IMR-90 (cell line): ENCODE data around the gene PDZD8. TPM values are rescaled to one million over a fixed set of nuclear protein-coding genes. Genes with fewer than 3 reads are reported as not detected.

Experiments used
- ATAC-seq: fragments of 200-7000 bp; cut with Tn5 transposase; 2 replicates; pipeline ENCODE4 v1.9.1; 2020; ENCODE audit warnings: low read depth, mild to moderate bottlenecking, moderate library complexity
- BruUV-seq: library from RNA; stranded (reverse); fragments of 400-500 nt; replicated peaks from 2 replicates; lab custom pipeline; 2021; lab: Mats Ljungman, UMichigan
- CTCF ChIA-PET: fragments of 300-600 bp; formaldehyde crosslinking; extraction: SDS; loops from one replicate; lab custom pipeline; 2021; ENCODE audit warnings: antibody characterized with exemption; lab: Yijun Ruan, JAX
- POLR2A ChIA-PET: fragments of 300-600 bp; sonication (Branson Sonifier 250); formaldehyde crosslinking; loops from one replicate; lab custom pipeline; 2022; ENCODE audit warnings: antibody characterized with exemption; ENCODE audit not compliant: unreplicated experiment; lab: Charles Lee
- DNase-seq: peaks from one replicate; pipeline ENCODE4 v3.0.0; 2013
- H2AFZ ChIP-seq: replicated peaks from 2 replicates; pipeline ENCODE3; 2013; ENCODE audit warnings: low read length, mild to moderate bottlenecking; ENCODE audit not compliant: poor library complexity
- H2AK5ac ChIP-seq: 2 replicates; pipeline ENCODE4 v1.6.1; 2013; ENCODE audit warnings: low read depth, low read length, inconsistent platforms
- H2AK9ac ChIP-seq: replicated peaks from 2 replicates; pipeline ENCODE3; 2013; ENCODE audit warnings: mild to moderate bottlenecking, low read depth, low read length, moderate library complexity; ENCODE audit not compliant: poor library complexity
- H2BK120ac ChIP-seq: 2 replicates; pipeline ENCODE4 v1.6.1; 2013; ENCODE audit warnings: low read depth, low read length, inconsistent platforms
- H2BK15ac ChIP-seq: 3 replicates; pipeline ENCODE4 v1.6.1; 2013; ENCODE audit warnings: low read depth, low read length, inconsistent platforms
- H2BK20ac ChIP-seq: 2 replicates; pipeline ENCODE4 v1.6.1; 2013; ENCODE audit warnings: low read depth, mild to moderate bottlenecking, inconsistent platforms, low read length, moderate library complexity
- H2BK5ac ChIP-seq: 2 replicates; pipeline ENCODE4 v1.6.1; 2013; ENCODE audit warnings: mild to moderate bottlenecking, low read depth, low read length, inconsistent platforms; ENCODE audit not compliant: poor library complexity, severe bottlenecking
- H3K14ac ChIP-seq: replicated peaks from 2 replicates; pipeline ENCODE4 v1.6.1; 2013; ENCODE audit warnings: low read depth, low read length, inconsistent platforms
- H3K18ac ChIP-seq: 2 replicates; pipeline ENCODE4 v1.6.1; 2013; ENCODE audit warnings: low read depth, low read length, control low read depth
- H3K23ac ChIP-seq: 2 replicates; pipeline ENCODE4 v1.6.1; 2013; ENCODE audit warnings: low read depth, low read length, inconsistent platforms
- H3K27ac ChIP-seq: 2 replicates; pipeline ENCODE4 v1.5.1; 2013; ENCODE audit warnings: mild to moderate bottlenecking, control low read depth, low read length; ENCODE audit not compliant: insufficient read depth
- H3K27me3 ChIP-seq: 2 replicates; pipeline ENCODE4 v1.6.1; 2013; ENCODE audit warnings: low read length; ENCODE audit not compliant: control insufficient read depth, insufficient read depth
- H3K36me3 ChIP-seq: 2 replicates; pipeline ENCODE4 v1.6.1; 2013; ENCODE audit warnings: low read length, mixed read lengths; ENCODE audit not compliant: control insufficient read depth, insufficient read depth
- H3K4ac ChIP-seq: 2 replicates; pipeline ENCODE4 v1.6.1; 2013; ENCODE audit warnings: low read depth, low read length, inconsistent platforms
- H3K4me1 ChIP-seq: 2 replicates; pipeline ENCODE4 v1.6.1; 2013; ENCODE audit warnings: low read length, mixed read lengths; ENCODE audit not compliant: control insufficient read depth, insufficient read depth
- H3K4me2 ChIP-seq: 2 replicates; pipeline ENCODE4 v1.6.1; 2013; ENCODE audit warnings: low read depth, mild to moderate bottlenecking, control low read depth, low read length, moderate library complexity
- H3K4me3 ChIP-seq: 2 replicates; pipeline ENCODE4 v1.5.1; 2013; ENCODE audit warnings: low read depth, mild to moderate bottlenecking, control low read depth, low read length, moderate library complexity; ENCODE audit not compliant: insufficient read depth
- H3K56ac ChIP-seq: 2 replicates; pipeline ENCODE4 v1.6.1; 2013; ENCODE audit warnings: low read length, inconsistent platforms; ENCODE audit not compliant: insufficient read depth; ENCODE audit errors: extremely low read depth
- H3K79me1 ChIP-seq, 2 experiments: 2 replicates each; pipeline ENCODE4 v1.6.1; 2013; ENCODE audit warnings: low read length in 2 of 2, inconsistent platforms in 1 of 2, low read depth in 1 of 2
- H3K9ac ChIP-seq: 2 replicates; pipeline ENCODE4 v1.6.1; 2013; ENCODE audit warnings: low read depth, low read length, control low read depth
- H3K9me1 ChIP-seq: 2 replicates; pipeline ENCODE4 v1.6.1; 2013; ENCODE audit warnings: low read length, inconsistent platforms; ENCODE audit not compliant: insufficient read depth
- H3K9me3 ChIP-seq: 2 replicates; pipeline ENCODE4 v1.6.1; 2013; ENCODE audit warnings: low read length; ENCODE audit not compliant: control insufficient read depth, insufficient read depth
- H4K20me1 ChIP-seq: 2 replicates; pipeline ENCODE4 v1.6.1; 2013; ENCODE audit warnings: low read length, inconsistent platforms; ENCODE audit not compliant: insufficient read depth
- H4K5ac ChIP-seq: 2 replicates; pipeline ENCODE4 v1.6.1; 2013; ENCODE audit warnings: mild to moderate bottlenecking, low read depth, low read length, control low read depth
- H4K8ac ChIP-seq, 2 experiments: 2 replicates each; pipeline ENCODE4 v1.6.1; 2013; ENCODE audit warnings: low read depth in 2 of 2, low read length in 2 of 2, control low read depth in 1 of 2, inconsistent platforms in 1 of 2
- H4K91ac ChIP-seq: 2 replicates; pipeline ENCODE4 v1.6.1; 2013; ENCODE audit warnings: low read depth, low read length, inconsistent platforms; ENCODE audit not compliant: insufficient read depth
- BHLHE40 ChIP-seq: fragments of 150-350 bp; IDR thresholded peaks from 2 replicates; pipeline ENCODE4 v1.6.1; 2016; ENCODE audit warnings: mild to moderate bottlenecking, low read depth, low read length
- CEBPB ChIP-seq: IDR thresholded peaks from 2 replicates; pipeline ENCODE4 v1.6.1; 2012; ENCODE audit warnings: low read depth, low read length, improper control_type of control experiment
- CHD1 ChIP-seq: IDR thresholded peaks from 2 replicates; pipeline ENCODE4 v1.6.1; 2012; ENCODE audit warnings: low read depth, low read length, improper control_type of control experiment
- FOS ChIP-seq: fragments of 150-350 bp; IDR thresholded peaks from 2 replicates; pipeline ENCODE4 v1.6.1; 2016; ENCODE audit warnings: low read depth, low read length
- MAFK ChIP-seq: IDR thresholded peaks from 2 replicates; pipeline ENCODE4 v1.6.1; 2012; ENCODE audit warnings: low read depth, low read length, improper control_type of control experiment
- MAZ ChIP-seq: IDR thresholded peaks from 2 replicates; pipeline ENCODE4 v1.6.1; 2012; ENCODE audit warnings: low read depth, mild to moderate bottlenecking, low read length, improper control_type of control experiment, moderate library complexity, borderline replicate concordance
- MXI1 ChIP-seq: IDR thresholded peaks from 2 replicates; pipeline ENCODE4 v1.6.1; 2012; ENCODE audit warnings: low read depth, mild to moderate bottlenecking, low read length, moderate library complexity, borderline replicate concordance
- POLR2A ChIP-seq: IDR thresholded peaks from 2 replicates; pipeline ENCODE4 v1.6.1; 2012; ENCODE audit warnings: mild to moderate bottlenecking, low read depth, low read length
- RCOR1 ChIP-seq: IDR thresholded peaks from 2 replicates; pipeline ENCODE4 v1.6.1; 2012; ENCODE audit warnings: mild to moderate bottlenecking, low read length, improper control_type of control experiment; ENCODE audit not compliant: insufficient replicate concordance
- SMC3 ChIP-seq: fragments of 150-350 bp; IDR thresholded peaks from 2 replicates; pipeline ENCODE4 v1.6.1; 2016; ENCODE audit warnings: low read depth, mild to moderate bottlenecking, antibody characterized with exemption, low read length, moderate library complexity
- dilution Hi-C: fragments of 300-500 bp; cut with HindIII; formaldehyde crosslinking; loops from one replicate; pipeline ENCODE4 v1.14.3; 2018; ENCODE audit warnings: low sequenced_read_pairs; ENCODE audit not compliant: unreplicated experiment
- in situ Hi-C: fragments of 300-500 bp; cut with MboI; formaldehyde crosslinking; loops from 3 replicates; pipeline ENCODE4 v1.14.3; 2019; ENCODE audit warnings: low sequenced_read_pairs, inconsistent platforms, mixed read lengths
- intact Hi-C: fragments of 100-400 bp; cut with micrococcal nuclease; formaldehyde crosslinking; loops from 2 replicates; pipeline ENCODE4 v1.10.0; 2022
- polyA plus RNA-seq, 3 experiments: library from polyadenylated mRNA; depleted of rRNA; stranded (reverse); fragments of >200 nt; gene quantifications; 2 replicates each; pipeline ENCODE4 v1.2.3, GENCODE V29; 2012; ENCODE audit warnings: low replicate concordance in 1 of 3
- total RNA-seq: library from RNA; depleted of rRNA; stranded (reverse); fragments of >200 nt; gene quantifications from 2 replicates; pipeline ENCODE4 v1.2.3, GENCODE V29; 2012
- TF ChIP-seq, protein P1 (sequence below): fragments of 150-350 bp; IDR thresholded peaks from 2 replicates; pipeline ENCODE4 v1.6.1; 2016; ENCODE audit warnings: low read depth, mild to moderate bottlenecking, low read length, moderate library complexity, borderline replicate concordance
- TF ChIP-seq, protein P2 (sequence below): fragments of 150-350 bp; IDR thresholded peaks from 2 replicates; pipeline ENCODE4 v1.6.1; 2017; ENCODE audit warnings: mild to moderate bottlenecking, antibody characterized with exemption, low read length, low read depth
- TF ChIP-seq, protein P3 (sequence below): conservative IDR thresholded peaks from 2 replicates; pipeline ENCODE4 v1.5.1; 2012; ENCODE audit warnings: mild to moderate bottlenecking, low read depth, low read length, improper control_type of control experiment

The PDZD8 gene
- total and polyA plus RNA-seq, 2 of the 4 experiments (the other 2 are of a cell fraction), result 11.3 to 20.4 TPM

DNA sequence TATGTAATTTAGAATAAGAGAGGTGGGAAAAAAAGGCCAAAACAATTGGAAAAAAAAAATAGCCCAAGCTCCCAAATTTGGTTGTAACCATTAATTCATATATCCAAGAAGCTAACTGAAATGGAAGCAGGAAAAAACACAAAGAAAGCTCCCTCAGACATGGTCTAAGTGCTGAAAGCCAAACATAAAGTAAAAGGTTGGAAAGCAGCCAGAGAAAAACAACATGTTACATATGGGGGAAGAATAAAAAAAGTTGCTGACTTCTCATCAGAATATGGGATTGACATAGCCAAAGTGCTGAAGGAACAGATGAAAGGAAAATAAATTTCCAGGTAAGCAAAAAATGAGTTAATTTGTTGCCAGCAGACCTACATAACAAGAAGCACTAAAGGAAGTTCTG, 40.3 kb downstream of the PDZD8 start:
- no peak overlapping the region for H3K4me2 ChIP-seq
- no peak overlapping the region for H2BK20ac ChIP-seq
- no peak overlapping the region for H4K8ac ChIP-seq
- no peak for DNase-seq
- H3K4ac ChIP-seq, result no peak overlapping the region
- H3K18ac ChIP-seq, result no peak overlapping the region
- H3K14ac ChIP-seq, result no peak overlapping the region
- 0 out of 2 replicates have a peak, but pooled peaks cover 3% of the 10 kb centered on the region for H3K9me1 ChIP-seq
- H3K27ac ChIP-seq, result no peak overlapping the region
- no peak overlapping the region for H2AK5ac ChIP-seq
- H2BK120ac ChIP-seq, result no peak overlapping the region
- TF ChIP-seq, protein P1, sequence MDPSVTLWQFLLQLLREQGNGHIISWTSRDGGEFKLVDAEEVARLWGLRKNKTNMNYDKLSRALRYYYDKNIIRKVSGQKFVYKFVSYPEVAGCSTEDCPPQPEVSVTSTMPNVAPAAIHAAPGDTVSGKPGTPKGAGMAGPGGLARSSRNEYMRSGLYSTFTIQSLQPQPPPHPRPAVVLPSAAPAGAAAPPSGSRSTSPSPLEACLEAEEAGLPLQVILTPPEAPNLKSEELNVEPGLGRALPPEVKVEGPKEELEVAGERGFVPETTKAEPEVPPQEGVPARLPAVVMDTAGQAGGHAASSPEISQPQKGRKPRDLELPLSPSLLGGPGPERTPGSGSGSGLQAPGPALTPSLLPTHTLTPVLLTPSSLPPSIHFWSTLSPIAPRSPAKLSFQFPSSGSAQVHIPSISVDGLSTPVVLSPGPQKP, result no peak
- TF ChIP-seq, protein P2, sequence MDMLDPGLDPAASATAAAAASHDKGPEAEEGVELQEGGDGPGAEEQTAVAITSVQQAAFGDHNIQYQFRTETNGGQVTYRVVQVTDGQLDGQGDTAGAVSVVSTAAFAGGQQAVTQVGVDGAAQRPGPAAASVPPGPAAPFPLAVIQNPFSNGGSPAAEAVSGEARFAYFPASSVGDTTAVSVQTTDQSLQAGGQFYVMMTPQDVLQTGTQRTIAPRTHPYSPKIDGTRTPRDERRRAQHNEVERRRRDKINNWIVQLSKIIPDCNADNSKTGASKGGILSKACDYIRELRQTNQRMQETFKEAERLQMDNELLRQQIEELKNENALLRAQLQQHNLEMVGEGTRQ, result no peak
- TF ChIP-seq RCOR1 (no peak), BHLHE40 (no peak), SMC3 (no peak), MXI1 (no peak), FOS (no peak), MAZ (no peak), POLR2A (no peak), CHD1 (no peak), CEBPB (no peak), MAFK (no peak)
- TF ChIP-seq, protein P3, sequence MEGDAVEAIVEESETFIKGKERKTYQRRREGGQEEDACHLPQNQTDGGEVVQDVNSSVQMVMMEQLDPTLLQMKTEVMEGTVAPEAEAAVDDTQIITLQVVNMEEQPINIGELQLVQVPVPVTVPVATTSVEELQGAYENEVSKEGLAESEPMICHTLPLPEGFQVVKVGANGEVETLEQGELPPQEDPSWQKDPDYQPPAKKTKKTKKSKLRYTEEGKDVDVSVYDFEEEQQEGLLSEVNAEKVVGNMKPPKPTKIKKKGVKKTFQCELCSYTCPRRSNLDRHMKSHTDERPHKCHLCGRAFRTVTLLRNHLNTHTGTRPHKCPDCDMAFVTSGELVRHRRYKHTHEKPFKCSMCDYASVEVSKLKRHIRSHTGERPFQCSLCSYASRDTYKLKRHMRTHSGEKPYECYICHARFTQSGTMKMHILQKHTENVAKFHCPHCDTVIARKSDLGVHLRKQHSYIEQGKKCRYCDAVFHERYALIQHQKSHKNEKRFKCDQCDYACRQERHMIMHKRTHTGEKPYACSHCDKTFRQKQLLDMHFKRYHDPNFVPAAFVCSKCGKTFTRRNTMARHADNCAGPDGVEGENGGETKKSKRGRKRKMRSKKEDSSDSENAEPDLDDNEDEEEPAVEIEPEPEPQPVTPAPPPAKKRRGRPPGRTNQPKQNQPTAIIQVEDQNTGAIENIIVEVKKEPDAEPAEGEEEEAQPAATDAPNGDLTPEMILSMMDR, result no peak
- no peaks in the 10 kb centered on the region for H3K27me3 ChIP-seq
- no peak overlapping the region for H4K5ac ChIP-seq
- peaks cover 1% of the 10 kb centered on the region; the same call in 1 of the 2 replicates for H3K36me3 ChIP-seq
- H3K4me1 ChIP-seq, result peaks cover 2% of the 10 kb centered on the region; the same call in 1 of the 2 replicates
- no TSS peak for BruUV-seq
- no peak overlapping the region for H3K56ac ChIP-seq
- peaks cover 3% of the 10 kb centered on the region; the same call in 1 of the 2 replicates for H4K20me1 ChIP-seq
- H3K4me3 ChIP-seq, result no peak overlapping the region
- no peak overlapping the region for H3K23ac ChIP-seq
- H4K91ac ChIP-seq, result no peak overlapping the region
- intact Hi-C loops, result no loop called here
- H2AFZ ChIP-seq, result no peak overlapping the region
- POLR2A ChIA-PET, result no interaction called here
- no peak overlapping the region for H3K9ac ChIP-seq
- dilution Hi-C loops, result no loop called here
- in situ Hi-C loops, result no loop called here
- H3K79me1 ChIP-seq, result peaks cover 13 to 22% of the 10 kb centered on the region in 2 experiments
- no peaks in the 10 kb centered on the region for H3K9me3 ChIP-seq
- CTCF ChIA-PET, result interaction anchor here (0.8 kb wide), 1 partner anchor 119 kb away, joined by 3 read pairs; no protein-coding TSS in a partner anchor
- no peak overlapping the region for H2BK5ac ChIP-seq
- ATAC-seq, result no peak
- no peak overlapping the region for H2BK15ac ChIP-seq
- H2AK9ac ChIP-seq, result no peak overlapping the region
